ENCODE measurements around the gene PPFIA3.
"Not testable (repeated sequence)": the region's sequence is repeated elsewhere in the genome, so short reads cannot be mapped to it uniquely, and the experiment has no call there.

The PPFIA3 gene

GRCh38 chr19:49125025-49125731, 5.8 kb downstream of the PPFIA3 start:
- no peak for DNase-seq

GRCh38 chr19:49126575-49126974, 7.2 kb downstream of the PPFIA3 start:
- no peak for DNase-seq

- not testable (repeated sequence) for DNase-seq
Measured at GRCh38 chr19:49127225-49127624, 7.9 kb downstream of the PPFIA3 start.

- peak; percentile 94 for DNase-seq
Measured at GRCh38 chr19:49127674-49128544, 8.6 kb downstream of the PPFIA3 start.

- no peak for DNase-seq
Measured at GRCh38 chr19:49128545-49129237, 9.3 kb downstream of the PPFIA3 start.

- no peak for DNase-seq
Measured at GRCh38 chr19:49129238-49129583, 9.9 kb downstream of the PPFIA3 start.

- no peak for DNase-seq
Measured at GRCh38 chr19:49130325-49130724, 11.0 kb downstream of the PPFIA3 start.

GRCh38 chr19:49132974-49133609, 13.7 kb downstream of the PPFIA3 start:
- DNase-seq: peak; percentile 72

GRCh38 chr19:49133621-49134454, 14.5 kb downstream of the PPFIA3 start:
- DNase-seq: peak; percentile 70

- DNase-seq: no peak
Measured at GRCh38 chr19:49135686-49136085, 16.3 kb downstream of the PPFIA3 start.

GRCh38 chr19:49136771-49137171, 17.4 kb downstream of the PPFIA3 start:
- DNase-seq: no peak

GRCh38 chr19:49140951-49141350, 21.6 kb downstream of the PPFIA3 start:
- DNase-seq: no peak

- no peak for DNase-seq
Measured at GRCh38 chr19:49141352-49141751, 22.0 kb downstream of the PPFIA3 start.

GRCh38 chr19:49142866-49143335, 23.6 kb downstream of the PPFIA3 start:
- peak; percentile 74 for DNase-seq

GRCh38 chr19:49145573-49146407, 26.4 kb downstream of the PPFIA3 start:
- peak; percentile 83 for DNase-seq

- DNase-seq: not testable (repeated sequence)
Measured at GRCh38 chr19:49146408-49146770, 27.0 kb downstream of the PPFIA3 start.

- DNase-seq: no peak
Measured at GRCh38 chr19:49148044-49148682, 28.8 kb downstream of the PPFIA3 start.

- DNase-seq: peak; percentile 80
Measured at GRCh38 chr19:49148784-49149651, 29.7 kb downstream of the PPFIA3 start.

- DNase-seq: no peak
Measured at GRCh38 chr19:49149652-49150105, 30.3 kb downstream of the PPFIA3 start.
